SK-N-MC (cell line): ENCODE data around the gene AK8.

Source experiments
- EZH2 ChIP-seq: fragments of 200-600 bp; sonication (generic); IDR thresholded peaks from one replicate; pipeline ENCODE4 v1.6.1; 2017; ENCODE audit warnings: antibody characterized with exemption
- POLR2AphosphoS5 ChIP-seq: IDR thresholded peaks from 2 replicates; pipeline ENCODE4 v1.6.1; 2012; ENCODE audit warnings: mild to moderate bottlenecking, low read depth, low read length, borderline replicate concordance

GRCh38 chr9:132813115-132813771 lies 64.8 kb downstream of the AK8 start:
- TF ChIP-seq POLR2AphosphoS5 (no peak), EZH2 (no peak)
